Left forelimb (tissue), 1 donor: Measurements from ENCODE around the gene GPBP1.
A peak's percentile ranks its signal among the peaks of the same experiment; 100 is the strongest.
"Not testable (repeated sequence)": the region's sequence is repeated elsewhere in the genome, so short reads cannot be mapped to it uniquely, and the experiment has no call there.

Experiments
- DNase-seq: peaks from one replicate; pipeline ENCODE4 v3.0.0-alpha.2; 2018; ENCODE audit warnings: low spot score

Gene GPBP1

GRCh38 chr5:57173319-57174127 is at the start of gene GPBP1:
Gene GPBP1 (plus strand): TSS chr5:57174059. CDS start chr5:57214131, 40,072 bp downstream.
- peak; percentile 99 for DNase-seq

- DNase-seq: no peak
These were observed 45.5 kb upstream of the GPBP1 start for GRCh38 chr5:57128325-57128724.

- DNase-seq: no peak
These were observed 40.3 kb upstream of the GPBP1 start for GRCh38 chr5:57133574-57133973.

GRCh38 chr5:57137401-57137800 is 36.5 kb upstream of the GPBP1 start:
- DNase-seq: no peak

GRCh38 chr5:57152316-57152715 is 21.5 kb upstream of the GPBP1 start:
- no peak for DNase-seq

- DNase-seq: no peak
These were observed 18.8 kb upstream of the GPBP1 start for GRCh38 chr5:57155033-57155432.

GRCh38 chr5:57157131-57157530 is 16.7 kb upstream of the GPBP1 start:
- DNase-seq: no peak

- no peak for DNase-seq
These were observed 16.2 kb upstream of the GPBP1 start for GRCh38 chr5:57157666-57158065.

- DNase-seq: no peak
These were observed 10.3 kb upstream of the GPBP1 start for GRCh38 chr5:57163553-57164006.

- no peak for DNase-seq
These were observed 9.7 kb upstream of the GPBP1 start for GRCh38 chr5:57164124-57164523.

- not testable (repeated sequence) for DNase-seq
These were observed 8.7 kb upstream of the GPBP1 start for GRCh38 chr5:57165171-57165570.

GRCh38 chr5:57166276-57166675 is 7.6 kb upstream of the GPBP1 start:
- DNase-seq: no peak

GRCh38 chr5:57167201-57167600 is 6.7 kb upstream of the GPBP1 start:
- no peak for DNase-seq

- not testable (repeated sequence) for DNase-seq
These were observed 3.7 kb upstream of the GPBP1 start for GRCh38 chr5:57170116-57170515.

GRCh38 chr5:57171816-57172465 is 1.9 kb upstream of the GPBP1 start:
- DNase-seq: no peak

GRCh38 chr5:57172466-57173318 is 1.2 kb upstream of the GPBP1 start:
- DNase-seq: no peak

GRCh38 chr5:57174128-57174889 is 450 bp downstream of the GPBP1 start:
- no peak for DNase-seq

GRCh38 chr5:57174890-57175510 is 1.1 kb downstream of the GPBP1 start:
- no peak for DNase-seq

GRCh38 chr5:57175551-57176309 is 1.9 kb downstream of the GPBP1 start:
- DNase-seq: no peak

- DNase-seq: no peak
These were observed 2.5 kb downstream of the GPBP1 start for GRCh38 chr5:57176350-57176857.
